Activated CD4-positive, alpha-beta memory T cell treated with anti-CD3 and anti-CD28 coated beads, Interleukin-2, amount 10 ng/mL, durations not matched to agents 7 days and 5 days (primary cell): Measurements from ENCODE around the gene NMT1. TPM values are rescaled to one million over a fixed set of nuclear protein-coding genes. Genes with fewer than 3 reads are reported as not detected.

Source experiments
- CTCF ChIA-PET: fragments of 350-600 bp; sonication (Branson Sonifier 250); formaldehyde crosslinking; loops from one replicate; lab custom pipeline; 2021; ENCODE audit warnings: antibody characterized with exemption, inconsistent platforms; lab: Charles Lee
- POLR2A ChIA-PET: fragments of 350-600 bp; sonication (Branson Sonifier 250); formaldehyde crosslinking; loops from one replicate; lab custom pipeline; 2021; ENCODE audit warnings: antibody characterized with exemption; lab: Charles Lee
- DNase-seq: peaks from one replicate; pipeline ENCODE4 v3.0.0-alpha.2; 2020
- H3K27ac Mint-ChIP-seq: one replicate; pipeline ENCODE4 v1.8.0; 2021; ENCODE audit warnings: mild to moderate bottlenecking, mixed read lengths
- H3K27me3 Mint-ChIP-seq: one replicate; pipeline ENCODE4 v1.8.0; 2021; ENCODE audit warnings: mixed read lengths
- H3K36me3 Mint-ChIP-seq: one replicate; pipeline ENCODE4 v1.8.0; 2021; ENCODE audit warnings: low read depth, mixed read lengths
- H3K4me1 Mint-ChIP-seq: one replicate; pipeline ENCODE4 v1.8.0; 2021; ENCODE audit warnings: mixed read lengths
- H3K4me3 Mint-ChIP-seq: one replicate; pipeline ENCODE4 v1.8.0; 2021; ENCODE audit warnings: mild to moderate bottlenecking, mixed read lengths
- H3K9me3 Mint-ChIP-seq: one replicate; pipeline ENCODE4 v1.8.0; 2021; ENCODE audit warnings: mixed read lengths
- total RNA-seq, 2 experiments: library from RNA; stranded (reverse); gene quantifications; one replicate each; pipeline ENCODE4 v1.2.3, GENCODE V29; 2021

NMT1 gene
- total RNA-seq, 2 experiments from 2014 or later: 114 TPM

DNA sequence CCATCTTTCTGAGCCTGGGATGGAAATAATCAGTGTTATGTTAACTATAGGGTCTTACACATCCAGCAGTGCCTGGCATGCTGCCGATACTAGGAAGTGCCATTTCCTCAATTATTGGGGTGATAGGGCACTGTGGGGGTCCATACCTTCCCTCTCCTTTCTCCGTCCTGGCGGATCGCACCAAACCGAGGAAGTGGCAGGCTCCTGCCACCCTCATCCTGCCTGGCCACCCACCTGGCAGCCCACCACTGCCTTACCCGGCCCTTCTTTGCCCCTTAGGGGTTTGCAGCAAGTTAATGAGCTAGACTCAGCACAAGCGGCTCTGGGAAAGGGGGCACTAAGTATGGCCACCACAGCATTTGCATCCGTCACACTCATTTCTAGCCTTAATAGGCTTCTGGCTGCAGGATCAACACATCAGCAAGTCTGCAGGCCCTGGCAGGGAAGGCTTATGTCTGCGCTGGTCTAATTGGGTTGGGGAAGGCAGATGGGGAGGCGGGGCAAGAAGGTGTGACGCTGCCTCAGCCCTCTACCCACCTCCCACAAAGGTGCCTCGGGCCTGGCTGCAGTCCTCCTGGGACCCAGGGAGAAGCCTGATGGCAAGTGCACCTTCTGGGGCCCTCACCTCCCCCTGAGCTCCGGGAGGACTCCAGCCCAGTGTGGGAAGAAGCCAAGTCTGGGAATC is 38.3 kb upstream of the NMT1 start:
- CTCF ChIA-PET: interaction anchor here (0.7 to 5.0 kb wide), 18 partner anchors 7 to 125 kb away, joined by 3 to 53 read pairs (median 4); partner anchors contain the start of genes ACBD4 and C1QL1
- POLR2A ChIA-PET: interaction anchor here (1.0 to 3.2 kb wide), 2 partner anchors 12 to 102 kb away, joined by 3 to 16 read pairs; no protein-coding TSS in a partner anchor
- no peak overlapping the region for H3K27ac Mint-ChIP-seq
- no peak for DNase-seq
- H3K27me3 Mint-ChIP-seq: peaks cover 32% of the 10 kb centered on the region
- peaks cover 17% of the 10 kb centered on the region for H3K4me1 Mint-ChIP-seq
- peaks cover 5% of the 10 kb centered on the region for H3K36me3 Mint-ChIP-seq
- no peak overlapping the region for H3K4me3 Mint-ChIP-seq
- no peaks in the 10 kb centered on the region for H3K9me3 Mint-ChIP-seq

DNA sequence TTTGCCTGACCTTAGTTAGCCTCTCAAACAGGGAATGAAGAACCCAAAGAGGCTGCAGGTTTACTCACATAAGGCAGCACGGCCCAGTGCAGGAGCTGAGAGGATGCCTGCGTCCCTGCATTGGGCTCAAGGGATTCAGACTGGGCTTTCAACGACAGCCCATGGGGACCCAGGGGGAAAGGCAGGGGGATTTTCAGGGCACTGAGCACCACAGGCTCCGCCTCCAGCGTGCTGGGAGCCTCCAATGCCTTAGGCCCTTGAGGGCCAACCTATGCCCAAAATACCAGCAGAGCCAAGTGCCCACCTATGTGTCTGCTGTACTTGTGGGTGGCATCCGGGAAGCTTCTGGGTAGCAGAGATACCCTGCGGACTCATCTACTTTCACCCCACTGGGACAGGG is 32.0 kb upstream of the NMT1 start:
- Mint-ChIP-seq H3K36me3 (peaks cover 25% of the 10 kb centered on the region), H3K4me3 (no peak overlapping the region), H3K27ac (no peak overlapping the region), H3K4me1 (no peaks in the 10 kb centered on the region), H3K27me3 (no peaks in the 10 kb centered on the region), H3K9me3 (no peaks in the 10 kb centered on the region)
- ChIA-PET POLR2A (no interaction called here), CTCF (no interaction called here)
- no peak for DNase-seq

DNA sequence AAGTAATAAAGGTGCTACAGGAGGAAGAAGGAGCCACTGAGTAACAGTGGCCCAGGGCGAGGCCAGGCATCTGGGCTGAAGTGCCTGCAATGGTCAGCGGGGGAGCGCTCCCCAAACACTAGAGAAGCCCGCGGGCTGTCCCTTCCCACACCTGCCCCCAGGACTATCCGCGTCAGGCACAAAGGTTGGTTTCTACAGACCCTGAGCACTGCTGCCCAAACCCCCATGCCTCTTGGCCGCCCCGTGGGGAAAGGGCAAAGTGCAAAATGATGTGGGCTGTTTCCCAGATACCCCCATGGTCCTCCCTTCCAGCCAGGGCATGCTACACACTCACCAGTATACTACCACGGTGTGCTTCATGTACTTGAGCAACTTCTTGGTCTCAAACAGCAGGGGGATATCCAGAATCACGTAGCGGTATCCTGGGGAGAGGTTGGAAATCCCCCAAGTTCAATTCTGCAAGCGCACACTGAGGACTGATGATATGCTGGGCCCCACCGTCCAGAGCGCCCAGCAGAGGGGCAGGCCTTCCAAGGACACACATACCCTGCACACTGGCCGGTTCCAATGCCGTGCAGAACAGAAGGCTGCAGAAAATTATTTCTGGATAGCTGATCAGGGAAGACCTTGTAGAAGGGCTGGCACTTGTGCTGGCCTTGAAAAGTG is 31.2 kb upstream of the NMT1 start:
- Mint-ChIP-seq H3K27ac (no peak overlapping the region), H3K27me3 (no peaks in the 10 kb centered on the region), H3K4me3 (no peak overlapping the region), H3K4me1 (no peaks in the 10 kb centered on the region), H3K9me3 (no peaks in the 10 kb centered on the region), H3K36me3 (peaks cover 30% of the 10 kb centered on the region)
- ChIA-PET POLR2A (no interaction called here), CTCF (no interaction called here)
- DNase-seq: no peak

DNA sequence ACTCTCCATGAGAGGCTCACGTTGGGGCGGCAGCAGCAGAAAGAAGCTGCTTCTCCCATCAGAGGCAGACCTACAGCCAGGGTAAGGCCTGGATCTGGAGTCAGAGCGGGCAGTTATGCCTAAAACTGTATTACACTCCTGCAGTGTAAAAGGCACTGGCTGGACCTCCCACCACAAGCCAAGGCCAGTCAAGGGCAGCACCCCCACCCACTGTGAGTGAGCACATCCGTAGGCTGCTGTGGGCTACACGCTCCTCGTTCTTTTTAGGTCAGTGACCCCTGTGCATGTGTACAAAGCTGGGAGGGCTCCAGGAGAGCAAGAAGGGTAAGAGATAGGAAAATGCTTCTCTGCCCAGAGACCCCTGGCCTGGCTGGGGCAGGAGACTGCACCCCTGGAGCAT is 30.4 kb upstream of the NMT1 start:
- no peak for DNase-seq
- H3K36me3 Mint-ChIP-seq: peaks cover 30% of the 10 kb centered on the region
- ChIA-PET POLR2A (no interaction called here), CTCF (no interaction called here)
- H3K9me3 Mint-ChIP-seq: no peaks in the 10 kb centered on the region
- no peaks in the 10 kb centered on the region for H3K4me1 Mint-ChIP-seq
- no peak overlapping the region for H3K4me3 Mint-ChIP-seq
- no peaks in the 10 kb centered on the region for H3K27me3 Mint-ChIP-seq
- no peak overlapping the region for H3K27ac Mint-ChIP-seq

DNA sequence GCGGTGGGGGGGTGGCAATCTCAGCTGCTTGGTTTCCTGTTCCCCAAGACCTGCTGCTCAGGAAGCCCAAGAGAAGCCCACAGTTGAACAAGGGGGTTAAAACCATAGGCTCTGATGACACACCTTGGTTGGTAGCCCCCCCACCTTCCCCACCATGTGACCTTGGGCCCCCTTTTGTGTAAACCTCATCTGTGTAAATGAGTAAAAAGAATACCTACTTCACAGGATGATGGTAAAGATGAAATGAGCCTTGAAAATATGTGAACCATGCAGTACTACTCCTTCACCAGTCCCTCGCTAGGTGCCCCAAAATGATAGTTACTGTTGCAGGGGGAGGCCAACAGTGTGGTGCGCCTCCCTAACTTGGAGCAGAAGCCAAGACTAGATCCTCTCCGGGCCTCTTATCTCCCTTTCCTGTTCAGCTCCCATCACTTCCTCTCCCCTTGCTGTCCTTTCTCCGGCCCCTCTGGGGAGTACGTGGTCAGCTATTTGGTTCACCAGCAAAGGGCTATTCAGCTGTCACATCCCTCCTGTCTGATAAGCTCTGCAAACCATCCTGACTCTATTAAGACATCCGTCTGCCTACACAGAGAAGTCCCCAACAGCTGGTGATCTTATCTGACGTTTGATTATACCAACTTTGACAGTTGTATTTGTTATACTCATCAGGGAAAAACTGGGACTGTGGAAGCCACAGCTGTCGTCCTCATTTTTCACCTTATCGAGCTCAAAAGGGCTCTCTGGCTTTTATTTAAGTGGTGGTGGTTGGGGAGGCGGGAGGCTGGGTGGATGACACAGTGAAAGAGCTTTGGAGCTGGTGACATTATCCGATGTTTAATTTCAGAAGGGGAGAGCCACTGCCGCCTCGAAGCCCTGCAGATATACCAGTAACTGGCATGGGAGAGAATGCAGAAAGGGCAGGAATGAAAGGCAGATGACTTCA is 29.6 kb upstream of the NMT1 start:
- no peak for DNase-seq
- Mint-ChIP-seq H3K27ac (no peak overlapping the region), H3K9me3 (no peaks in the 10 kb centered on the region), H3K36me3 (peaks cover 30% of the 10 kb centered on the region), H3K4me1 (no peaks in the 10 kb centered on the region), H3K4me3 (no peak overlapping the region), H3K27me3 (no peaks in the 10 kb centered on the region)
- ChIA-PET CTCF (interaction anchor here (1.1 to 1.3 kb wide), 2 partner anchors 9 to 11 kb away, joined by 3 to 5 read pairs; no protein-coding TSS in a partner anchor), POLR2A (no interaction called here)

DNA sequence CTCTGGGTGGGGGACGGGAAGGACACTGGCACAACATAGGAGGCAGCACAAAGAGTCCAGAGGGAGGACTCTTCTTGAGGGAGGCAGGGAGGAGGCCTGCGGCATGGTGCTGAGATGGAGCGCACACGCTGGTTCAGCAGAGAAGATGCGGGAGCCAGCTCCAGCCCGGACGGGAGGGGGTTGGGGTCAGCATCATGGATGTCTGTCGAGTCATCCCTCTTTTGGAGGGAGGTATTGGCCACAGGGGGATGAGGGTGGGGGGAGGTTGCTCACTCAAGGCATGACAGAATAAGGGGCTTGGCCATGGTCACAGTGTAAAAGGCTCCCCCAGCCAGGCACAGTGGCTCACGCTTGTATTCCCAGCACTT is 29.0 kb upstream of the NMT1 start:
- Mint-ChIP-seq H3K27me3 (no peaks in the 10 kb centered on the region), H3K4me3 (no peak overlapping the region), H3K36me3 (peaks cover 30% of the 10 kb centered on the region), H3K4me1 (no peaks in the 10 kb centered on the region), H3K9me3 (no peaks in the 10 kb centered on the region), H3K27ac (no peak overlapping the region)
- ChIA-PET CTCF (interaction anchor here (1.1 to 1.3 kb wide), 2 partner anchors 10 to 12 kb away, joined by 3 to 5 read pairs; no protein-coding TSS in a partner anchor), POLR2A (no interaction called here)
- no peak for DNase-seq

DNA sequence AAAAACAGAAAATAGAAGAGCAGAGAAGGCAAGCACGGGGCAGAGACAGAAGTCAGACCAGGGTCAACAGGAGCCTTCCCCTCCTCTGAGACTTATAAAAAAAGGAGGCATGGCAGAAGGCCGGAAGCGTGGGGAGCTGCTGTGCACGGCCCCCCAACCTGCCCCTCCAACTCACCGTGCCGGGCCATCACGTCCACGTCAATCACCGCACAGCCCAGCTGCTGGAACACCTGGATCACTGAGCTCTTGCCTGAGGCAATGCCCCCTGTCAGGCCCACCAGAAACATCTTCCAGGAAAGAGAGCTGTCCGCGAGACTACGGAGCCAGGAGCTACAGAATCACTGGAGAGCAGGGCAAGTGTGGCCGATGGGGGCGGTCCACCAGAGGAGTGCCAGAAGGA is 26.5 kb upstream of the NMT1 start:
- Mint-ChIP-seq H3K9me3 (no peaks in the 10 kb centered on the region), H3K4me3 (no peak overlapping the region), H3K36me3 (peaks cover 28% of the 10 kb centered on the region), H3K4me1 (peaks cover 1% of the 10 kb centered on the region), H3K27me3 (no peaks in the 10 kb centered on the region), H3K27ac (no peak overlapping the region)
- DNase-seq: no peak
- ChIA-PET POLR2A (interaction anchor here (1.2 to 1.5 kb wide), 2 partner anchors 12 to 15 kb away, joined by 3 to 5 read pairs; no protein-coding TSS in a partner anchor), CTCF (no interaction called here)

DNA sequence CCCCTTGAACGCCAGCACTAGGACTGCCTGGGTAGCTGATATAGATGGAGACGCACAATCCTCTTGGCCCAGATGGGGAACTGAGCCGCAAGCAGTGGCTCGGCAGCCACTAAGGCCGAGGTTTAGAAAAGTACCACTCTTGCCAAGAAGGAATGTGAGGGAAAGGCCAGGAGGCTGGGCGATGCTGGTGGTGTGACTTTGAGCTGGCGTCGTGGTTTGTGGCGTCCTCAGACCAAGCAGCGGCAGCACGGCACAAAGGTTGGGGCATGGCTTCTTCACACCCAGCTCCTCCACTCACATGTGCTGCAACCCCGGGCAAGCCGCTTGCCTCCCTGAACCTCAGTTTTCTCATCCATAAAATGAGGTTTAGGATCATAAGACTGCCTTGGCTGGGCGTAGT is 25.3 kb upstream of the NMT1 start:
- H3K4me3 Mint-ChIP-seq: no peak overlapping the region
- H3K4me1 Mint-ChIP-seq: peaks cover 1% of the 10 kb centered on the region
- H3K27ac Mint-ChIP-seq: no peak overlapping the region
- ChIA-PET POLR2A (no interaction called here), CTCF (interaction anchor here (0.5 to 0.7 kb wide), 2 partner anchors 13 to 25 kb away, joined by 3 read pairs; partner anchors contain the start of gene NMT1)
- no peaks in the 10 kb centered on the region for H3K9me3 Mint-ChIP-seq
- no peaks in the 10 kb centered on the region for H3K27me3 Mint-ChIP-seq
- DNase-seq: no peak
- peaks cover 21% of the 10 kb centered on the region for H3K36me3 Mint-ChIP-seq

DNA sequence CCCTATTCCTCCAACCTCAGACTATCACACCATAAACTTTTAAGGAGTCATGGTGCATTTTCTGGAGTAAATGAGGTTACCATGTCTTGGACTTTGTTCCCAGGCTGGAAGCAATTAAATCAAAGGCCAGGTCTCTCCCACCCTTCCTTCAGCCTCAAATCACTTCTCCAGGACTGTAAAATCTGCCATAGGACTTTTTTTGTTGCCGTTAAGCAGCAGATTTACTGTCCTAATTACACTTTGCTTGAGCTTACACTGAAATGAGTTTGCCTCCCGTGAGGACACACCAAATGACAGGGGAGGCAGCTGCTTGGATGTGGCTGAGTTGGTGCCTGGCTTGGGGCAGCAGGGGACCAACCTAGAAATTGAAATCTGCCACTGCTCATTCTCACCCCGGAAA is 24.4 kb upstream of the NMT1 start:
- H3K9me3 Mint-ChIP-seq: no peaks in the 10 kb centered on the region
- H3K27me3 Mint-ChIP-seq: no peaks in the 10 kb centered on the region
- H3K4me3 Mint-ChIP-seq: no peak overlapping the region
- no peak overlapping the region for H3K27ac Mint-ChIP-seq
- ChIA-PET POLR2A (interaction anchor here (0.6 kb wide), 1 partner anchor 13 kb away, joined by 3 read pairs; no protein-coding TSS in a partner anchor), CTCF (no interaction called here)
- H3K36me3 Mint-ChIP-seq: peaks cover 17% of the 10 kb centered on the region
- no peak for DNase-seq
- H3K4me1 Mint-ChIP-seq: peaks cover 1% of the 10 kb centered on the region

DNA sequence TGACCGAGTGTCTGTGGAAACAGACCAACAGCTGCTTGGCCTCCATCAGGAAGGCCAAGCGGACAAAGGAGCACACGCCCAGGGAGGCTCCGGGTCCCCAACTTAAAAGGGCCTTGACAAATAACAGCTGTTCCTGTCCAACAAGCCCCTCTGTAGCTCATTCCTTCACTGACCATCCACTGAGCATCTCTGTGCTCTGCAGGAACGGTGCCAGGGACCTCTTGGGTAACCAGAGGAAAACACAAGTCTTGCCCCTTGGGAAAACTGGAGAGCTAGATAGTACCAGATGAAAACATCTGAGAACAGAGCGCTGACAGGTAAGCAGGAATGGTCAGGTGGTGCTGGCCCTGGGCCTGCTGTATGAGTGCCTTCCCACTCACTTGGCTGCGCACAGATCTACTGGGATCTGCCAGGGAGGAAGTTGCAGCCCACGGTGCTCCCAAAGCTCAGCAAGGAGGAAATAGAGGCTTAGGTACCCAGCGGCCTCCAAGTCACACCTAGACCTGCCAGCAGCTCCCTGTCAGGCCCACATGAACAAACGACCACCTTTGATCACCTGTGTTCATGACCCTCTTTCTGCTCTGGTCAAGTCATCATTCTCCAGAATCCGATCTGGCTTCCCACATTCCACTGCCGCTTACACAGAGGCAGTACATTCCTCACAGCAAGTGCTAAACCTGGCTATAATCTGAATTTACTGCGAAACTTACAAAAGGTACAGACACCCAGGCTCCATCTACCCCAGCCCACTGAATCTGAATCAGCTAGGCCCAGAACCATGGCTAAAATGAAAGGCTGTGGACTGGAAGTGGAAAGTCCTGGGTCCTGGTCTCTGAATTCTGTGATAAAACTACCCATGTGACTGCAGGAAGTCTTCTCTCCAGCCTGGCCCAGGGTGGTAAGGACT is 22.1 kb upstream of the NMT1 start:
- Mint-ChIP-seq H3K4me1 (peaks cover 9% of the 10 kb centered on the region), H3K9me3 (no peaks in the 10 kb centered on the region), H3K27ac (no peak overlapping the region), H3K27me3 (no peaks in the 10 kb centered on the region), H3K4me3 (no peak overlapping the region), H3K36me3 (peaks cover 6% of the 10 kb centered on the region)
- CTCF ChIA-PET: interaction anchor here (0.7 to 1.4 kb wide), 3 partner anchors 14 to 97 kb away, joined by 3 to 4 read pairs (median 4); partner anchors contain the start of gene ACBD4
- no peak for DNase-seq
- POLR2A ChIA-PET: interaction anchor here (1.5 kb wide), 1 partner anchor 10 kb away, joined by 4 read pairs; no protein-coding TSS in a partner anchor

DNA sequence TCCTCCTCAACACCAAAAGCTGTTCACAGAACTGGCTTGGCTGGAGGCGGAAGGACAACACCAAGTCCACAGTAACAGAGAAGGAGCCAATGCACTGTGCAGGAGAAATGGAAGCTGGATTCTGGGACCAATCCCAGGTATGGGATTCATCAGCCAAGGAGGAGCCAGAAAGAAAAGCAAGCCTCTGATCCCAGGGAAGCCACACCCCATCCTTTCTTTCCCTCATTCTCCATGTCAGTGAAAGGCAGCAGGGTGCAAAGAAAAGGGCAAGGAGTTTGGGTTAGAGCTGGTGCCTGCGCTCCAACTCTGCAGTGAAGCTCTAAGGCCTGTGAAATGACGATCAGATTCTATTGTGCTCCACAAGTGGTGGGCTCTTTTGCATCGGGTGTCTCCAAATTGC is 20.7 kb upstream of the NMT1 start:
- no peaks in the 10 kb centered on the region for H3K9me3 Mint-ChIP-seq
- no peak for DNase-seq
- peaks cover 3% of the 10 kb centered on the region for H3K36me3 Mint-ChIP-seq
- peaks cover 11% of the 10 kb centered on the region for H3K4me1 Mint-ChIP-seq
- ChIA-PET POLR2A (no interaction called here), CTCF (no interaction called here)
- no peaks in the 10 kb centered on the region for H3K27me3 Mint-ChIP-seq
- H3K4me3 Mint-ChIP-seq: no peak overlapping the region
- no peak overlapping the region for H3K27ac Mint-ChIP-seq
